Measurements from ENCODE around the gene EPN3. TPM values are rescaled to one million over a fixed set of nuclear protein-coding genes. Genes with fewer than 3 reads are reported as not detected.

Gene EPN3
- total and polyA plus RNA-seq, 2 donors (not counting 1 experiment from before 2014, with no cell fraction given) = not detected

DNA sequence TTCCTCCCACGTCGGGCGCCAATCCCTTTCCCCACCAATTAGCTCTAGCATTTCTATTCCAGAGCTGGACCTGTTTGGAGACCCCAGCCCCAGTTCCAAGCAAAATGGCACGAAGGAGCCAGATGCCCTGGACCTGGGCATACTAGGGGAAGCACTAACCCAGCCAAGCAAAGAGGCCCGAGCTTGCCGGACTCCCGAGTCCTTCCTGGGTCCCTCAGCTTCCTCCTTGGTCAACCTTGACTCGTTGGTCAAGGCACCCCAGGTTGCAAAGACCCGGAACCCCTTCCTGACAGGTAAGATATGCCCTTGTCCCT, 8.8 kb downstream of the EPN3 start:
- H3K4me2 ChIP-seq (replicated peaks; ENCODE audit: low read depth, low read length, poor library complexity, severe bottlenecking) = peak overlapping the region; percentile 93
- H3K27me3 ChIP-seq (replicated peaks in 1 of 4; ENCODE audit: control extremely low read depth in 1 of 4, control insufficient read depth in 3 of 4, insufficient read depth in 4 of 4, low read length in 3 of 4) = peaks cover 0 to 15% (median 5%) of the 10 kb centered on the region in 4 experiments
- H3K36me3 ChIP-seq (replicated peaks in 1 of 2; ENCODE audit: control extremely low read depth in 1 of 2, control insufficient read depth in 1 of 2, extremely low read depth in 1 of 2, insufficient read depth in 2 of 2, low read length in 1 of 2) = no peaks in the 10 kb centered on the region
- no peak for ATAC-seq (ENCODE audit: low read depth)
- H4K20me1 ChIP-seq (ENCODE audit: control insufficient read depth, insufficient read depth, low read length, poor library complexity, severe bottlenecking) = no peaks in the 10 kb centered on the region
- ChIA-PET POLR2A (interaction anchor here (0.6 to 1.4 kb wide), 4 partner anchors 24 to 325 kb away, joined by 3 to 15 read pairs (median 6); partner anchors contain the start of gene TOB1), CTCF (interaction anchor here (1.0 to 1.9 kb wide), 5 partner anchors 62 to 301 kb away, joined by 3 to 9 read pairs (median 4); partner anchors contain the start of gene RSAD1)
- Mint-ChIP-seq H3K4me3 (peak overlapping the region; percentile 95), H3K9me3 (ENCODE audit: insufficient read depth) (no peaks in the 10 kb centered on the region), H3K27ac (peak overlapping the region; percentile 15), H3K4me1 (peaks cover 14% of the 10 kb centered on the region), H3K27me3 (peaks cover 11% of the 10 kb centered on the region)
- intact Hi-C loops (cut with micrococcal nuclease) = loop anchor here (1.0 to 5.0 kb wide), 2 partner anchors 144 to 166 kb away; partner anchors contain the start of genes ANKRD40 and LRRC59
- H3K27ac ChIP-seq (ENCODE audit: low read length in 2 of 2) = peak overlapping the region in 1 of 2 donors; percentile 41
- no peaks in the 10 kb centered on the region for H3K9me3 ChIP-seq (ENCODE audit: control extremely low read depth in 1 of 3, control insufficient read depth in 2 of 3, insufficient read depth in 1 of 3, low read length in 2 of 3)
- no peaks in the 10 kb centered on the region for H3K79me2 ChIP-seq (ENCODE audit: control insufficient read depth, insufficient read depth, low read length)
- DNase-seq = no peak
- peak overlapping the region; percentile 70 for H3K9ac ChIP-seq (ENCODE audit: low read length)
- no peak for TF ChIP-seq EZH2 (IDR thresholded peaks at IDR 0.05; ENCODE audit: borderline replicate concordance, insufficient read depth, low read depth, low read length, poor library complexity, severe bottlenecking)
- TF ChIP-seq, protein P1, sequence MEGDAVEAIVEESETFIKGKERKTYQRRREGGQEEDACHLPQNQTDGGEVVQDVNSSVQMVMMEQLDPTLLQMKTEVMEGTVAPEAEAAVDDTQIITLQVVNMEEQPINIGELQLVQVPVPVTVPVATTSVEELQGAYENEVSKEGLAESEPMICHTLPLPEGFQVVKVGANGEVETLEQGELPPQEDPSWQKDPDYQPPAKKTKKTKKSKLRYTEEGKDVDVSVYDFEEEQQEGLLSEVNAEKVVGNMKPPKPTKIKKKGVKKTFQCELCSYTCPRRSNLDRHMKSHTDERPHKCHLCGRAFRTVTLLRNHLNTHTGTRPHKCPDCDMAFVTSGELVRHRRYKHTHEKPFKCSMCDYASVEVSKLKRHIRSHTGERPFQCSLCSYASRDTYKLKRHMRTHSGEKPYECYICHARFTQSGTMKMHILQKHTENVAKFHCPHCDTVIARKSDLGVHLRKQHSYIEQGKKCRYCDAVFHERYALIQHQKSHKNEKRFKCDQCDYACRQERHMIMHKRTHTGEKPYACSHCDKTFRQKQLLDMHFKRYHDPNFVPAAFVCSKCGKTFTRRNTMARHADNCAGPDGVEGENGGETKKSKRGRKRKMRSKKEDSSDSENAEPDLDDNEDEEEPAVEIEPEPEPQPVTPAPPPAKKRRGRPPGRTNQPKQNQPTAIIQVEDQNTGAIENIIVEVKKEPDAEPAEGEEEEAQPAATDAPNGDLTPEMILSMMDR (IDR thresholded peaks at IDR 0.05) = no peak
- H2AFZ ChIP-seq (ENCODE audit: insufficient read depth, low read depth, low read length, poor library complexity, severe bottlenecking) = peak overlapping the region; percentile 97
- peaks cover 11 to 17% of the 10 kb centered on the region in 2 donors for H3K4me1 ChIP-seq (ENCODE audit: control insufficient read depth in 2 of 2, insufficient read depth in 2 of 2, low read length in 2 of 2)
- 71% methylated on average over 9 of the region's 9 CpGs for WGBS (ENCODE audit: insufficient coverage)
- H3K4me3 ChIP-seq (ENCODE audit: control extremely low read depth in 1 of 5, extremely low read depth in 1 of 5, insufficient read depth in 1 of 5, low read depth in 2 of 5, low read length in 4 of 5) = peak overlapping the region; percentile 21 to 73 (median 52)

All from B cell (primary cell).